ENCODE data around the gene WNT9A.
"Not testable (repeated sequence)": the region's sequence is repeated elsewhere in the genome, so short reads cannot be mapped to it uniquely, and the experiment has no call there.

The WNT9A gene

GRCh38 chr1:227886503-227886961, 61.2 kb downstream of the WNT9A start:
- DNase-seq (ENCODE audit: low read depth): no peak

GRCh38 chr1:227885648-227886502, 61.9 kb downstream of the WNT9A start:
- DNase-seq (ENCODE audit: low read depth): no peak

DNA sequence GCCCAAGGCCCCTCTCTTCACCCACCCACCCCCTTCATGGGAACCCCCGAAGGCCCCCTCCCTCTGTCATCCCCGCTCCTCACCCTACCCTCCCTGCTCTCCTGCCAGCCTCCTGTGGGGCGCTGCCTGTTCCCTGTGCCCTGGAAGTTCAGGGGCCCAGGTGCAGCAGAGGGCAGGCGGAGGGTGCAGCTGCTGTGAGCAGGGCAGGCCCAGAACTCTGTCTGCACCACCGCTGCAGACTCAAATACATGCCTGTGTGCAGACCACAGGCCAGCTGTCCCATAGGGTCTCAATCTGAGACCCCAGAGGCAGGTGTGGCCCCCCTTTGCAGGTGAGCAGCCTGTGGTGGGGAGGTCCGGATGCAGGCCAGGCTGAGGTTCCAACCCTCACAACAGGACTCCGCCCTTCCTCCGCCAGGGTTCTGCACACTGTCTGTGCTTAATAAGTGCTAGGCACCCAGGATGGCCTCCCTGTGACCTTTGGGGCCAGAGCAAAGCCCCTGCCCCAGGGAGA, 62.5 kb downstream of the WNT9A start:
- no peak for DNase-seq (ENCODE audit: low read depth)

- no peak for DNase-seq (ENCODE audit: low read depth)
Observed at GRCh38 chr1:227884370-227885134, 63.2 kb downstream of the WNT9A start.

- no peak for DNase-seq (ENCODE audit: low read depth)
Observed at GRCh38 chr1:227883641-227884301, 64.0 kb downstream of the WNT9A start.

GRCh38 chr1:227883073-227883520, 64.6 kb downstream of the WNT9A start:
- no peak for DNase-seq (ENCODE audit: low read depth)

DNA sequence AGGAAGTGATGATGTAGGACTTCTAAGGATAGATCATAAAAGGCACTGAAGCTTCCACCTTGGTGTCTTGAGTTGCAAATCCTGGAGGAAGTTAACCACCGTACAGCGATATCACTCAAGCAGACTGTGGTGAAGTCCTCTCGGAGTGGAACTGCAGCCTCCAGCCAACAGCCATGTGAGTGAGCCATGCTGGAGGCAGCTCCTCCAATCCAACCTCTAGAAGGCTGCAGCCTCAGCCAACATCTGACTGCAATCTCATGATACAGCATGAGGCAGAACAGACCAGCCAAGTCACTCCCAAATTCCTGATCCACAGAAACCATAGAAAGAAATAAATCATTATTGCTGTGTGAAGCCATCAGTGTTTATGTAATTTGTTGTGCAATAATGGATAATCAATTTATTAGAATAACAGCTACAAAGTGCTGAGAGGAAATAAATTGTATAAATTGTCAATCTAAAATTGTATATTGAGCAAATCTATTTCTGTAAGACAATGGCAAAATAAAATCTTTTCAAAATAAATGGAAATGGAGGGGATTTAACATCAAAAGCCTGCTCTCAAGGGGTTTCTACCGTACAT, 67.3 kb downstream of the WNT9A start:
- DNase-seq (ENCODE audit: low read depth): no peak

DNA sequence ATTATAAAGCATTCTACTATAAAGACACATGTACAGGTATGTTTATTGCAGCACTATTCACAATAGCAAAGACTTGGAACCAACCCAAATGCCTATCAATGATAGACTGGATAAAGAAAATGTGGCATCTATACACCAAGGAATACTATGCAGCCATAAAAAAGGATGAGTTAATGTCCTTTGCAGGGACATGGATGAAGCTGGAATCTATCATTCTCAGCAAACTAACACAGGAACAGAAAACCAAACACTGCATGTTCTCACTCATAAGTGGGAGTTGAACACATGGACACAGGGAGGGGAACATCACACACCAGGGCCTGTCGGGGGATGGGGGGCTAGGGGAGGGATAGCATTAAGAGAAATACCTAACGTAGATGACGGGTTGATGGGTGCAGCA, 69.9 kb downstream of the WNT9A start:
- not testable (repeated sequence) for DNase-seq (ENCODE audit: low read depth)

DNA sequence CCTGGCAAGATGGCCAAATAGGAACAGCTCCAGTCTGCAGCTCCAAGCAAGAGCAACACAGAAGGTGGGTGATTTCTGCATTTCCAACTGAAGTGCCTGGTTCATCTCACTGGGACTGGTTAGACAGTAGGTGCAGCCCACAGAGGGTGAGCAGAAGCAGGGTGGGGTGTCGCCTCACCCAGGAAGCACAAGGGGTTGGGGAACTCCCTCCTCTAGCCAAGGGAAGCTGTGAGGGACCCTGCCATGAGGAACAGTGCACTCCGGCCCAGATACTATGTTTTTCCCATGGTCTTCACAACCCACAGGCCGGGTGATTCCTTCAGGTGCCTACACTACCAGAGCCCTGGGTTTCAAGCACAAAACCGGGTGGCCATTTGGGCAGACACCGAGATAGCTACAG, 75.8 kb downstream of the WNT9A start:
- DNase-seq (ENCODE audit: low read depth): not testable (repeated sequence)

DNA sequence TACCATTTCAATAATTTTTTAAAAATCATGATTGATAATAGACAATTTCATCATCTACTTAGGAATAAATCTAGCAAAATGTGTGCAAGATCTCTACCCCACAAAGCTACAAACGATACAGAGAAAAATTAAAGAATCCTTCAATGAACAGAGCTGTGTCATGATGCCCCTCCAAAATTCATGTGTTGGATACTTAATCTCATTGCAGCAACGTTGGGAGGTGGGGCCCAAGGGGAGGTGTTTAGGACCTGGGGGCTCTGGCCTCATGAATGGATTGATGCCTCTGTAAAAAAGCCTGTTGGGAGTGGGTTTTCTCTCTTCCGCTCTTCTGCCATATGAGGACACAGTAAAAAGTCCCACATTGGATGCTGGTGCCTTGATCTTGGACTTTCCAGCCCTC, 77.4 kb downstream of the WNT9A start:
- DNase-seq (ENCODE audit: low read depth): no peak

- DNase-seq (ENCODE audit: low read depth): no peak
Observed at GRCh38 chr1:227869851-227870305, 77.9 kb downstream of the WNT9A start.

GRCh38 chr1:227869279-227869842, 78.4 kb downstream of the WNT9A start:
- no peak for DNase-seq (ENCODE audit: low read depth)

All from activated gamma-delta T cell treated with anti-CD3 and anti-CD28 coated beads, Interleukin-2, amount 50 U/mL, for 16 hours (primary cell).